Measurements from ENCODE around the gene FAM111A.
A peak's percentile ranks its signal among the peaks of the same experiment; 100 is the strongest.
"Not testable (repeated sequence)": the region's sequence is repeated elsewhere in the genome, so short reads cannot be mapped to it uniquely, and the experiment has no call there.

FAM111A gene, protein sequence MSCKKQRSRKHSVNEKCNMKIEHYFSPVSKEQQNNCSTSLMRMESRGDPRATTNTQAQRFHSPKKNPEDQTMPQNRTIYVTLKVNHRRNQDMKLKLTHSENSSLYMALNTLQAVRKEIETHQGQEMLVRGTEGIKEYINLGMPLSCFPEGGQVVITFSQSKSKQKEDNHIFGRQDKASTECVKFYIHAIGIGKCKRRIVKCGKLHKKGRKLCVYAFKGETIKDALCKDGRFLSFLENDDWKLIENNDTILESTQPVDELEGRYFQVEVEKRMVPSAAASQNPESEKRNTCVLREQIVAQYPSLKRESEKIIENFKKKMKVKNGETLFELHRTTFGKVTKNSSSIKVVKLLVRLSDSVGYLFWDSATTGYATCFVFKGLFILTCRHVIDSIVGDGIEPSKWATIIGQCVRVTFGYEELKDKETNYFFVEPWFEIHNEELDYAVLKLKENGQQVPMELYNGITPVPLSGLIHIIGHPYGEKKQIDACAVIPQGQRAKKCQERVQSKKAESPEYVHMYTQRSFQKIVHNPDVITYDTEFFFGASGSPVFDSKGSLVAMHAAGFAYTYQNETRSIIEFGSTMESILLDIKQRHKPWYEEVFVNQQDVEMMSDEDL

DNA sequence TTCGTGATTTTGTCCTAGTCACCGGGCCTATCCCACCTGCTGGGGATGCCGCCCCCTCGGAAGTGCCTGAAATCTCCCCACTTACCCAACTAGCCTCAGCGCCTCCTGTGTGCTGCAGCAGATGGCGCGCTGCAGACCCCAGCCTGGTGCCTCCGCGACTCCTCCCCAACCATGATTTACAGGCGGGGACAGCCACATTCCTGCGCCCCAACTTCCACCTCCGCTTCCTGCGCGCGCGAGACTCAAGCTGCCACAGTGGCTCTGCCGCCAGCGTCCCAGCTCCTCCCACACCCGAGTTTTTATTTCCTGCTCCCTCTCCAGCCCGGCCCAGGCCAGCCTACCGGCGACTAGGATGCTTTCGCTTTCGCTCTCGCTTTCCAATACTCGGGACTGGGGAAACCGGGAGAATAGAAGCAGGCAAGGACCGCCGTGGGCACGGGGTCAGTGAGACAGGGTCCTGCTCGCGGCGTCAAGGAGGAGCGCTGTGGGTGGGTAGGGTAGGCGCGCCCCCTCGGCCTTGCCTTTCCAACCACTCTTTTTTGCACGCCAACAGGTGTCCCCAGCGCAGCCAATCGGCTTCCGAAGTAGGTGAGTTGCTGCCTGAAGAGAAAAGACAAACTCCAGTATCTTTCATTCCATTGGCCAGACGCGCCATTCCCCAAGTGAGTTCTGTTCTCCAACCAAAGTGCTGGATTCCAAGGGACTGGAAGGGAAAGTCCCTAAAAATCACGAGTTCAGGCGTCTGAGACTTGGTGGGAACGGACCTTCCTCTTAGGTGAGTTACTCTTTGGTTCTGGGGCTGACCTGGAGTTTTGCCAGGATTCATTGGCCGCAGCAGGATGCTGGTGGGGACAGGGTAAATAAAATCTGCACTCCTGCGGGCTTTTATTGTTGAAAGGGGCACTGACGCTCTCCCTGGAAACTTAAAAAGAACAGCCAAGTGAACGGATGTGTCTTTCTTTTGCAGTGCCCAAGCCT is at the start of gene FAM111A:
Gene FAM111A, plus strand, starts transcription at position 327 of the 978 bp plus-strand sequence. CDS start 6,017 bp downstream, outside the sequence.
- TF ChIP-seq, protein P1, sequence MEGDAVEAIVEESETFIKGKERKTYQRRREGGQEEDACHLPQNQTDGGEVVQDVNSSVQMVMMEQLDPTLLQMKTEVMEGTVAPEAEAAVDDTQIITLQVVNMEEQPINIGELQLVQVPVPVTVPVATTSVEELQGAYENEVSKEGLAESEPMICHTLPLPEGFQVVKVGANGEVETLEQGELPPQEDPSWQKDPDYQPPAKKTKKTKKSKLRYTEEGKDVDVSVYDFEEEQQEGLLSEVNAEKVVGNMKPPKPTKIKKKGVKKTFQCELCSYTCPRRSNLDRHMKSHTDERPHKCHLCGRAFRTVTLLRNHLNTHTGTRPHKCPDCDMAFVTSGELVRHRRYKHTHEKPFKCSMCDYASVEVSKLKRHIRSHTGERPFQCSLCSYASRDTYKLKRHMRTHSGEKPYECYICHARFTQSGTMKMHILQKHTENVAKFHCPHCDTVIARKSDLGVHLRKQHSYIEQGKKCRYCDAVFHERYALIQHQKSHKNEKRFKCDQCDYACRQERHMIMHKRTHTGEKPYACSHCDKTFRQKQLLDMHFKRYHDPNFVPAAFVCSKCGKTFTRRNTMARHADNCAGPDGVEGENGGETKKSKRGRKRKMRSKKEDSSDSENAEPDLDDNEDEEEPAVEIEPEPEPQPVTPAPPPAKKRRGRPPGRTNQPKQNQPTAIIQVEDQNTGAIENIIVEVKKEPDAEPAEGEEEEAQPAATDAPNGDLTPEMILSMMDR (IDR thresholded peaks at IDR 0.05; ENCODE audit: low read depth, low read length): peak; percentile 48
- peak; percentile 88 for DNase-seq (ENCODE audit: low read depth, low spot score)
- in situ Hi-C loops (cut with HindIII; ENCODE audit: low sequenced_read_pairs): no loop called here
- peak within 1 kb of the TSS; percentile 94 for H3K4me3 ChIP-seq (ENCODE audit: low read depth, low read length)

DNA sequence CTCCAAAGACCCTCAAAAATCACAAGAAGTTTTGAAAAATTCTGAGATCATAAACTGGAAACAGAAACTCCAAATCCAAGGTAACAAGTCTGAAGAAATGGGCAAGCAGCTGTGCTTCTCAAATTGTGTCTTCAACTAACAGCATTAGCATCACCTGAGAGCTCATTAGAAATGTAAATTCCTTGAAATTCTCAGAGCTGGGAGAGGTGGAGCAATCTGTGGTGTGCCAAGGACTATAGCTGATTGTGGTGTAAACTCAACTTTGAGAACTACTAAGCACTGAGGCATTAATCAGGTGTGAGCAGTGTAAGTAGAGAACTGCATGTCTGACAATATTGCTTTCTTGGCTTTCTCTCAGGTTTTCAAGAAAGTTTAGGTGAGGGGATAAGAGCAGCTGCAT is 49.1 kb upstream of the FAM111A start:
- in situ Hi-C loops (cut with HindIII; ENCODE audit: low sequenced_read_pairs); DNase-seq (ENCODE audit: low read depth, low spot score); H3K4me3 ChIP-seq (ENCODE audit: low read depth, low read length): not testable (repeated sequence)

DNA sequence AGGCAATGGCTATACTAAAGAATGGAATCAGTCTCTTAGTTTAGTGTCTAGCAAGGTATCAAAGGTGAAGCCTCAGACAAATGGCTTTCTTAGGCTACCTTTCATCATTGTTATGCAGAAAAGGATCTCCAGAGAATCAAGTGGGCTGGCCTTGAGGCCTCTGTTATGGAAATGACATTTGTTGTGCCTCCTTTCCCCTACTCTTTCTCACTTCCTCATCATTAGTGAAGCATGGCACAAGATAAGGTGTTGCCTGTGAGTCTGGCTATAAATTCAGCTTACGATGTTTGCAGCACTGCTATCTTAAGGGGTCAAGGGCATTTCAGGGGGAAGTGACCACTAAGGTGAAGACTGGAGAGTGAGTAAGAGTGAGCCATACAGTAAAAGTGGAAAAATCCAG is 47.4 kb upstream of the FAM111A start:
- in situ Hi-C loops (cut with HindIII; ENCODE audit: low sequenced_read_pairs); H3K4me3 ChIP-seq (ENCODE audit: low read depth, low read length); DNase-seq (ENCODE audit: low read depth, low spot score): not testable (repeated sequence)

DNA sequence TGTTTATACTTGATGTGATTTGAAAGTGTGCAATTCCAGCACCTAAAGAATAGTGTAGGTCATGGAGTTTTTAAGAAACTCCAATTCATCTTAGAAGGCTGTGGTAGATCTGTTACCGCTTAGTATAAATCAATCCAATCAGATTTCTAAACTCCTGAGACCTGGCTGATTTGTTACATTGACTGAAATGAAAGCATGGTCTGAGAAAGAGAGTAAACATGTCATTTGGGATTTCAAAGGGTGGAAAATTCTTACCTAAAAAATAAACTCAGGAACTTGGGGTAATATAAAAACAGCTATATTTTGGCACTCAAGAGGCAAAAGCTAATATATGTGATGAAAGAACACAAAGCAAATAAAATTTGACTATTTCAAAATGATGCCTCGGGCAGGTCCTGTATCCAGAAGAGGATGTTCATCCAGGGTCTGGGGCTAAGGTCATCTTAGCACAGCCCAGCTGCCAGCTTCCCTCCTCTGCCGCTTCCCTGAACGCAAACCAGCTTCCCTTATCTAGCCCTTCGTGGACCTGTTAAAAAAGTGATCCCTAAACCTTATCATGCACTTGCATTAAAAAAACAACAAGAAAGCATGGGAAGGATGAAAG is 46.6 kb upstream of the FAM111A start:
- H3K4me3 ChIP-seq (ENCODE audit: low read depth, low read length); in situ Hi-C loops (cut with HindIII; ENCODE audit: low sequenced_read_pairs); DNase-seq (ENCODE audit: low read depth, low spot score): not testable (repeated sequence)

DNA sequence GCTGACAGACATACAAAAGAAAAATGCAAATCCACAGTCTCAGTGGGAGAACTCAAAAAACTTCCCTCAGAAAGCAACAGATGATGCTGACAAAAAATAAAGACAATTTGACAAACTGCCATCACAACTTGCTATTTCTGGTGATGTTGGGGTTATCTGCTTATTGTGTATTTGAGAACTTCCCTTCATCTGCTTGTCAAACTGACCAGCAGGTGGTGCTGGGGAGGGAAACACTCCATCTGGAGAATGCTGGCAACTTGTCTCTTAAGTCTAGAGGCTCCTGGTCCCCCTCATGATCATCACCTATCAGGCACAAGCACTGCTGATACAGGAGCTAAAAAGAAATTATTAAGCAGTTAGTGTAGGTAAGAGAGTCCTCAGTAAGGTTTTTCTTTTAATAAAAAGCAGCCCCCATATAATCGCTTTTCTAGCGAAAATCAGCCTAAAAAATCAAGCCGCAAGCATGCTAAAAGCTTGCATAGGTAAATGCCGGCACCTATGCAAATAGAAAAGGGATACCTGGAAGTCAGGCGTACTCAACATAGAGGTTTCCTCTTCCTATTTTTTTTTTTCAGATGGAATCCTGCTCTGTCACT is 45.4 kb upstream of the FAM111A start:
- DNase-seq (ENCODE audit: low read depth, low spot score): peak; percentile 46
- H3K4me3 ChIP-seq (ENCODE audit: low read depth, low read length): no peak overlapping the region
- in situ Hi-C loops (cut with HindIII; ENCODE audit: low sequenced_read_pairs): no loop called here
- TF ChIP-seq, protein P1 (IDR thresholded peaks at IDR 0.05; ENCODE audit: low read depth, low read length): peak; percentile 74

DNA sequence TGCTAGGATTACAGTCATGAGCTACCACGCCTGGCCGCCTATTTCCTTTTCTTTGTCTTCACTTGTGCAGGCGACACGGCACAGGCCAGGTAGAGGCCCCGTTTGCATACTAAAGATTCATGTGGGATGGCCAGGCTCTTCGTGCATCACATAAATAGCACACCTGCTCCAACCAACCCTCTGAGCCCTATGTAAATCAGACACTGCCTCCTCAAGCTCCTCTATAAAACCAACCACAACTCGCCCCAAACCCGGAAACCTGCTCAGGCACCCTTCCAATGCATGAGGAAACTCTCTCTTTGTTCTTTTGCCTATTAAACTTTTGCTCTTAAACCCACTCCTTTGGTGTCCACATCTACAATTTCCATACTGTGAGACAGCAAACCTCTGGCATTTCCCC is 44.7 kb upstream of the FAM111A start:
- in situ Hi-C loops (cut with HindIII; ENCODE audit: low sequenced_read_pairs); DNase-seq (ENCODE audit: low read depth, low spot score); H3K4me3 ChIP-seq (ENCODE audit: low read depth, low read length): not testable (repeated sequence)

DNA sequence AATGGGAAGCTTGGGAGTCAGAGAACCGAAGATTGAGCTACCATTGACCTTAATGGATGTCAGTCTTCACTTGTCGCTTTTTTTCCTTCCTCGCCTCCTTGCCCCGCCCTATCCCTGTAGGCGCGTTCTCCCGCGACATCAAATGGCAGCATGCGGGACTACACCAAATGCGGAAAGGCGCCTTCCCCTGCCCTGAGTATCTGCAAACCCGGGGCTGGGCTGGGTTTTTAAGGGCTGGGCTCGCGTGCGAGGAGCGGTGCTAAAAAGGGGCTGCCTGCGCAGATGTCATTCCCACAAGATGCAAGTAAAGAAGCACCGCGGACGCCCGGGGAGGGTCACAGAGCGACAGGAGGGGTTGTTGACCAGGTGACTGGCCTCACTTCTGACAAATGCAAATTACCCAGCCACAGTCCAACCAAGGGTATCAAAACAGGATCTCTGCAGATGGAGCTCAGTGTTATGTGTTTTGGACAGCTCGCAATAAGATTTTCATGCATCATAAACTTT is 40.3 kb upstream of the FAM111A start:
- in situ Hi-C loops (cut with HindIII; ENCODE audit: low sequenced_read_pairs): no loop called here
- H3K4me3 ChIP-seq (ENCODE audit: low read depth, low read length): peak overlapping the region; percentile 0
- TF ChIP-seq, protein P1 (IDR thresholded peaks at IDR 0.05; ENCODE audit: low read depth, low read length): peak; percentile 38
- peak; percentile 13 for DNase-seq (ENCODE audit: low read depth, low spot score)

All from astrocyte of the spinal cord (primary cell).